ENCODE data around the gene PCGF3.
"Not testable (repeated sequence)": the region's sequence is repeated elsewhere in the genome, so short reads cannot be mapped to it uniquely, and the experiment has no call there.

The PCGF3 gene

GRCh38 chr4:725391-726234 is 20.0 kb downstream of the PCGF3 start:
- DNase-seq = no peak

GRCh38 chr4:726235-726787 is 20.7 kb downstream of the PCGF3 start:
- peak; percentile 62 for DNase-seq

DNA sequence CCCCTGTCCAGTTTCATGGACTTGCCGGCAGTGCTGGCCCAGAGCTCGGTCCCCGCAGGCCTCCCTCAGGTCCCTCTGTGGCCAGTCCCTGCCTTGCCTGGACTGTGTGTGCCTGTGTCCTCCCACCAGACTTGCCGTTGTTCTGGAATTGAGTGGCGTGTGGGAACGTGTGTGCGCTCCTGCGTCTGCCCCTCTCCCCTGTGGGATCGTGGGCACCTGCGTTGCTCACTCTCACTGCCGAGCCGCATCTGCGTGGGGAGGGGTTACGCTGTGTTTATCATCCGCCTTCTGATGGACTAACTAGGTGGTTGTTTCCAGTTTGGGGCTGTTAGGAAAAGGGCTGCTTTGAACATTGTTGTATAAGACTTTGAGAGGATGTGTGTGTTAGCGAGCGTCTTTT is 21.2 kb downstream of the PCGF3 start:
- peak; percentile 26 for DNase-seq

DNA sequence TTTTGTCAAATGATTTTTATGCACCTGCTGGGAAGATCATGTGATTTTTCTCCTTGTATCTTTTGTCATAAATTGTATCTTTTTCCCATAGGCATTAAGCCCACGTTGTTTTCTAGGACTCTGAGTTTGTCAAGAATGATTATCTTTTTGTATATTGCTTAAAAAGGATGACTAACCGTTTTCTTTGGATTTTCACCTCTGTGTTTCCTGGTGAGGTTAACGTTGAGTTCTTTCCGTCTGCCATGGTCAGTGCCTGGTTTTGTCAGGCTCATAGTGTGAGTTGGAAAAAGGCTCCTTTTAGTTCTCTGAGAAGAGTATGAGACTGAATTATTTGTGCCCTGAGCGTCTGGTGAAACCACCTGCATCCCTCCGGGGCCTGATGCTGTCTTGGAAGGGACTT is 21.9 kb downstream of the PCGF3 start:
- DNase-seq = no peak

GRCh38 chr4:729336-730315 is 24.0 kb downstream of the PCGF3 start:
- no peak for DNase-seq

DNA sequence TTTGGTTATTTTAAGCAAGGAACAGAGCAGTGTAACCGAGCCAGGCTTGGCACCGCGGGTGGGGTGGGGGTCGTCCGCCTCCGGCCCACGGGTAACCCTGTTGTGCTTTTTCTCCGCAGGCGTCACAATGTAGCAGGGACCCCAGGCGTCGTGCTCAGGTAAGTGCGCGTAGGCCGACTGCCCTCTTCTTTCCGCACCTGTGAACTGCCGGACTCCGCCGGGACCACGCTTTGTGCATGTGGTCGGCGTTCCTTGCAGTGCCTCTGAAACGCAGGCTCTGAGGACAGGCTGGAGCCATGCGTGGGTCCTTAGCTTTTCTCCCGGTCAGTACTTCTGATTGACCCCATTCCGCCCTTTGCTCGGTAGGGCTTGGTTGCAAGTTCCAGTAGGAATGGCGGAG is 24.9 kb downstream of the PCGF3 start:
- no peak for DNase-seq

DNA sequence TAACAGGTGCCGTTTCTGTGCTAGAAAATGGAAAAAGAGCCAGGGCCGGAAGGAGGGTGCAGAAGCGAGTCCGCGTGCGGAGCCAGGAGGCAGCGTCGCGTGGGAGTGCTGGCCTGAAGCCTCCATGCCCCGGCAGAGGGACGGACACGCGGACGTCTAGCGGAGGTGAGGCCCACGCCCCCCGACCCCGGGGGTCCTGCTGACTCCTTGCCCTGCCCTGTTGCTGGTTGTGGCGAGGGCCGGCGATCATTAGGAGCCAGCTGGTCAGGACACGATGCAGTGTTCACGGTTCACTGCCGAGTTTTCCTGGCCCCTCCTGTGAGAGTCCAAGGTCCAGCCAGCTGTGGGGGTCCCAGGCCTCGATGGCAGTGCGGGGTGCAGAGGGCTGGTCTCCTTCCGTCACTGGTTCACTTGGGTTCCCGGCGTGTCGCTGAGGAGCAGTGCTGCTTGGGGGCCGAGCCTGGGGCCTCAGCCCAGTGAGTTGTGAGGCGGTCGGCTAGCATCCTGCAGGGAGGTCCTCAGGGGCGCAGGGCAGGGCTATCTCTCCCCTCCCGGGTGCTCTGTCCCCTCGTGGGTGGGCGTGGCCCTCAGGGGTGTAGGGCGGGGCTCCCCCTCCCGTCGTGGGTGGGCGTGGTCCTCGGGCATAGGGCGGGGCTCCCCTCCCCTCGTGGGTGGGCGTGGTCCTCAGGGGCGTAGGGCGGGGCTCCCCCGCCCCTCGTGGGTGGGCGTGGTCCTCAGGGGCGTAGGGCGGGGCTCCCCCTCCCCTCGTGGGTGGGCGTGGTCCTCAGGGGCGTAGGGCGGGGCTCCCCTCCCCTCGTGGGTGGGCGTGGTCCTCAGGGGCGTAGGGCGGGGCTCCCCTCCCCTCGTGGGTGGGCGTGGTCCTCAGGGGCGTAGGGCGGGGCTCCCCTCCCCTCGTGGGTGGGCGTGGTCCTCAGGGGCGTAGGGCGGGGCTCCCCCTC is 25.6 kb downstream of the PCGF3 start:
- peak; percentile 19 for DNase-seq

DNA sequence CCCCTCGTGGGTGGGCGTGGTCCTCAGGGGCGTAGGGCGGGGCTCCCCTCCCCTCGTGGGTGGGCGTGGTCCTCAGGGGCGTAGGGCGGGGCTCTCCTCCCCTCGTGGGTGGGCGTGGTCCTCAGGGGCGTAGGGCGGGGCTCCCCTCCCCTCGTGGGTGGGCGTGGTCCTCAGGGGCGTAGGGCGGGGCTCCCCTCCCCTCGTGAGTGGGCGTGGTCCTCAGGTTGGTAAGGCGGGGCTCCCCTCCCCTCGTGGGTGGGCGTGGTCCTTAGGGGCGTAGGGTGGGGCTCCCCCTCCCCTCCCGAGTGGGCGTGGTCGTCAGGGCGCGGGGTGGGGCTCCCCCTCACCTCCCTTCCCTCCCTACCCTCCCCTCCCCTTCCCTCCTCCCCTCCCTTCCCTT is 26.3 kb downstream of the PCGF3 start:
- DNase-seq = peak; percentile 55

DNA sequence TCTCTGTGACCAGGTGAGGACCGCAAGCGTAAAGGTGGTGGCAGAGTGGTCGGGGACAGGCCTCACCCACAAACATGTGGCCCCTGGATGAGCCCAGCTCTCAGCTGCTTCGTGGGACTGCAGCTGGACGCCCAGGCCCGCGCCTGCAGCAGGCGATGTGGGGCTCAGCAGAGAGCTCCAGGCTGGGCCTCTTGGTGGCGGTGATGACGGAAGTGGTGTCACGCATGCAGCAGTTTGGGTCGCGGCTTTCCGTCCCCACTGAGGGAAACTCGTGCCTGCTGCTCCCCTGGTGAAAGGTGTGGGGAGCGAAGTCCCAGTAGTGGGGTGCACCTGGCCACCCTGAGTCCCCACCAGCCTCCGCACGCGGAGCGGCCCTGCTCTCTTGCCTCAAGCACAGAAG is 26.9 kb downstream of the PCGF3 start:
- DNase-seq = peak; percentile 39

DNA sequence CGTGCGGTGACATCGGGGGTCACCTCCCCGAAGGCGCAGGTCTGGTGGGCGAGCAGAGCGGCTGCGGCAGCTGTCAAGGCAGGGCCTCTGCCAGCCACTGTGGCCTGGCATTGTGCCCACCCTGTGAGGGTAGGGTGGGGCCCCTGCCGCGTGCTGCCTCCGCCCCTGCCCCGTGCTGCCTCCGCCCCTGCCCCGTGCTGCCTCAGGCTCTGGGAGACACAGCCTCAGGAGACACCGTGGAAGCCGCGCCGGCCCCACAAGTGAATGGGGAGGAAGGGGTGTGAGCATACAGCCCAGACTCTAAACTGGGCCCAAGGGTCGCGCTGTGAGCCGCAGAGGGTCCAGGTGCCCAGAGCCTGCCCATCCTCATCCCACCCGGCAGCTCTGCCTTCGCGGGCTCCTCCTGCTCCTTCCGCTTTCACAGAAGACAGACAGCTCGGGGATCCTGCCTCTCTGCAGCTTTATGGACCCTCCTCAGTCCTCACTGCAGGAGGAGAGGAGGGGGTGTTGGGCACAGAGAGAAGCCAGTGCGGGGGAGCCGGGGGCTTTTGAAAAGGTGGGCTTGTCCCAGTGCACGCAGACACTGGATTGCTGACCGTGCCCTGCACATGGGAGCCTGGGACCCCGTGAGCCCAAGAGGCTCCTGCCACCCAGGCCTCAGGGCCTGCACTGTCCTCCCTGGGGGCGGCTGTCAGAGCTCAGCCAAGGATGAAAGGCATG is 27.4 kb downstream of the PCGF3 start:
- peak; percentile 88 for DNase-seq

- no peak for DNase-seq
These were observed 28.0 kb downstream of the PCGF3 start for GRCh38 chr4:733631-733980.

- no peak for DNase-seq
These were observed 28.4 kb downstream of the PCGF3 start for GRCh38 chr4:734075-734474.

DNA sequence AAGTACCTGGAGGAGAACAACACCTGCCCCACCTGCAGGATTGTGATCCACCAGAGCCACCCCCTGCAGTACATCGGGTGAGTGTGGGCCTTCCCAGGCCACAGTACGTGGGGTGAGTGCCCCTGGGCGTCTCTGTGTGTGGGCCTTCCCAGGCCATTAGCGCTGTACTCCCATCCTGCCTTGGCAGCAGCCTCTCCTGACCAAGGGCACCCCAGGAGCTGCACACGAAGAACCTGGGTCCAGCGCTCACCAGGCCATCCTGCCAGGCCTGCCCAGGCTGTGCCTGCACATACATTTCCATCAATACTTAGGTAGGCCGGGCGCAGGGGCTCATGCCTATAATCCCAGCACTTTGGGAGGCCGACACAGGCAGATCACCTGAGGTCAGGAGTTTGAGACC is 29.3 kb downstream of the PCGF3 start:
- DNase-seq = no peak

DNA sequence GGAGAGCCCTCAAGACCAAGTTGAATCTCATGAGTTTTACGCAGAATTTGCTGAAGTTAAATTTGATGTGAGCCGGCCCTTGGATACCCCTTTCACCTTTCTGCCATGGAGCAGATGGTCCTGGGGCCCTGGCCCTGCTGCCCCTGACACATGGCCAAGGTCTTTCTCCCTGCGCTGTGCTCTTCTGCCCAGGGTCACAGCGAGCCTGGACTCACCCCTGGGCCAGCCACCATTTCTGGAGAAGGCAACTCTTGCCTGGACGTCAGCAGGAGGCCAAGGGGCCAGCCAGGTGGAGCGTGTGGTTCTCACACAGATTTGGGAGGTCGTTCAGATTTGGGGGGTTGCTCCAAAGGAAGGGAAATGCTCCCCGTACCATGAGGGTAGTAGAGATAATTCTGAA is 30.0 kb downstream of the PCGF3 start:
- DNase-seq = no peak

- DNase-seq = not testable (repeated sequence)
These were observed 30.9 kb downstream of the PCGF3 start for GRCh38 chr4:736561-736960.

- DNase-seq = peak; percentile 59
These were observed 33.2 kb downstream of the PCGF3 start for GRCh38 chr4:738781-739280.

GRCh38 chr4:739569-739968 is 33.9 kb downstream of the PCGF3 start:
- no peak for DNase-seq

DNA sequence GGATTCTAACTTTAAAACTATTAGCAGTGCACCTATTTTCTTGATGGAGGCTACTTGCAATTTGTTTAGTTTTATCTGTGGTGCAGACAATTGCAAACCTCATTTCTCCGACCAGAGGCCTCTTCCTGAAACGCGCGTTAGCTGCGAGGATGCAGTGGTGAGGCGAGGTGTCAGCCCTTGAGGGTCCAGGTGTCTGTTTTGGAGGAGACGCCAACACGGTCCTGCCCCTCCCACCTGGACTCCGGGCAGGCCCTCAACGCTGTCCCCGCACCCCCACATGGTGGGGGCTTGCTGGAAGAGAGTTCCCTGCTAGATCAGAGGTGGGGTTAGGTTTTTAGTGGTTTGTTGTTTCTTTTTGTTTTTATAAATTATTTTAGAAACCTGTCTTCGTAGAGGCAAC is 34.4 kb downstream of the PCGF3 start:
- DNase-seq = no peak

- DNase-seq = no peak
These were observed 35.1 kb downstream of the PCGF3 start for GRCh38 chr4:740656-741282.

DNA sequence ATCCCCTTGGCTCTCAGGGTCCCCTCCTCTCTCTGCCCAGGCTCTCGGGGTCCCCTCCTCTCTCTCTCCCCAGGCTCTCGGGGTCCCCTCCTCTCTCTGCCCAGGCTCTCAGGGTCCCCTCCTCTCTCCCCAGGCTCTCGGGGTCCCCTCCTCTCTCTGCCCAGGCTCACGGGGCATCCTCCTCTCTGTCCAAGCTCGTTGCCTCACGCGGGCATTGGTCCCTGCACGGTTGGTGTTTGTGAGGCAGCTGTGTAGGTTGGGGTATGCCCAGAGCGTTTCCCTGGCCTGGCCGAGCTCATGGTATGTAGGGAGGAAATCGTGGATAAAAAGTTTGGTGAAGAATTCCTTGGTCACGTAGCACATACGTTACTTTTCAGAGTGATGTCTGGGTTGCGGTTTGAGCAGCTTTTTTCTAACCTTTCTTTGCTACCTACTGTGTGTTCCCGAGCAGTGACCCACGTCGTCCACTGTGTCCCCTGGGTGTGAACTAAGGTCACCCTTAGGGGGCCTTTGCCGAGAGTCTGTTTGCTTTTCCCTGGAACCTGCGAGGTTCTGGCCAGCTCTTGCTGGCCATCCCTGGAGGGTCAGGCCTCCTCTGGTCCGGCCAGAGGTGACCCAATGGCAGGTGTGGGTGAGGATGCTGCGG is 36.6 kb downstream of the PCGF3 start:
- DNase-seq = no peak

Data from hematopoietic multipotent progenitor cell treated with erythropoietin and hydrocortisone succinate and interleukin-3 and kit ligand, for 4 days (in vitro differentiated cells).